Colon (tissue), 2 donors: ENCODE measurements around the gene VGLL2.

Experiments used
- FAIRE-seq: peaks from 2 replicates; lab custom pipeline; 2012; peaks lifted over from hg19 to GRCh38; lab: Jason Lieb, UNC
- donor health status: control.
- donor health status: control.

Gene VGLL2

DNA sequence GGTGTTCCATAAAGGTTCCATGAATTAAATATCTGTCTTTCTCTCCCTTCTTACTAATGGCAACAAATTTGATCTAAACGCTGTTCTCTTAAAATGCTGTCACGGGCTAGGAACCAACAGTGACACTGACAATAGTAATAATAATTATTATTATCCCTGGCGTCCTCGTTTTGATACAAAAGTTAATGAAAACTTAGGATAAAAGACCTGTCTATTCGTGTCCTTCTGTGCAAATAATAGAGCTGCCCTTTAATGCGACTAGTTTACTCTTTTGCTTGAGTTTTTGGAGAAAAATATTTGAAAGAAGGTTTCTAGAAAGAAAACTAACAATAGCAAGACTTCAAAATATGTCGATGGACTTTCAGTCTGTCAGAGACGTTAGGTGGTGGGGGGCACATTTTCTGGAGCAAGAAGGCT lies 4.3 kb downstream of the VGLL2 start:
- FAIRE-seq, result no peak

DNA sequence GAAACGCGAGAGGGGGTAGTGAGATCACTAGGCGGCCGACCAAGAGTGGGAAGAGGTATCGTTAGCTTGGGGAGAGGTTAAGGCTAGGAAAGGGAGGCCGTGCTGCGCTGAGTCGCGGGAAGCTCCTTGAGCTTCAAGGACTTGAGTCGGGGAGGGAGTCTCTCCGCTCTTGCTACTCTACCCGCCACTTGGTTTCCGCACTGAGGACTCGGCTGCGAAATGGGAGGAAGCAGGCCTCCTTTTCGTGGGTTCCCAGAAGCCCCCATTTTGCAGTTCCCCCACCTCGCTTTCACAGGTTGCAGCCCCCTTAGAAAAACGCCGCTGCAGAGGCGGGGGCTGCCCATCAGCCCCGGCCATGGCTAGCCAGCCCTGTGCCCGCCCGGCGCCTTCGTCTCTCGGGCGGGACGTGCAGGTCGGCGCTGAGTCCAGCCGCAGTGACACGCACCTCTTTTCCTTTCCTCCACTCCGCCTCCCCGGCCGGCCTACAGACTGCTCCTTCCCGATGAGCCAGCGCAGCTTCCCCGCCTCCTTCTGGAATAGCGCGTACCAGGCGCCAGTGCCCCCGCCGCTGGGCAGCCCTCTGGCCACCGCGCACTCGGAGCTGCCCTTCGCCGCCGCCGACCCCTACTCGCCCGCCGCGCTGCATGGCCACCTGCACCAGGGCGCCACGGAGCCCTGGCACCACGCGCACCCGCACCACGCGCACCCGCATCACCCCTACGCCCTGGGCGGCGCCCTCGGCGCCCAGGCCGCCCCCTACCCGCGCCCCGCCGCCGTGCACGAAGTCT lies 4.9 kb downstream of the VGLL2 start:
- no peak for FAIRE-seq

DNA sequence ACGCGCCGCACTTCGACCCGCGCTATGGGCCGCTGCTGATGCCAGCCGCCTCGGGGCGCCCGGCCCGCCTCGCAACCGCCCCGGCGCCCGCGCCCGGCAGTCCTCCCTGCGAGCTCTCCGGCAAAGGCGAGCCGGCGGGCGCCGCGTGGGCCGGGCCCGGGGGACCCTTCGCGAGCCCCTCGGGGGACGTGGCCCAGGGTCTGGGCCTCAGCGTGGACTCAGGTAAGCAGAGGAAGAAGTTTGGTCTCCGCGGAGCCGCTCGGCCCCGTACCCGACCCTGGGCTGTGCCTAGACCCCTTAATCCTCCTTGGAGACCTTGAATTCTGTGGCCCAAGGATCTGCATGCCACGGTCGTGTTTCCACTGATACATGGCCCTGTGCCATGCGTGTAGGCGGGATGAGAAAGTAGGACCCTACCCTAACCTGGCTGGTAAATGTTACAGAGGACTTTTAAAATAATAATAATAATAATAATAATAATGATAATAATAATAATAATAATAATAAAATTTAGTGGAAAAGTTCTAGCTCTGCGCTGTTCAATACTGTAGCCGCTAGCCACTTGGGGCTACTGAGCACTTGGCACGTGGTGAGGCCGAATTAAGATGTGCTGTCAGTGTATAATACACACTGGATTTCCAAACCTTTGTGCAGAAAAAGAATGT lies 5.6 kb downstream of the VGLL2 start:
- no peak for FAIRE-seq

GRCh38 chr6:117272032-117272866 lies 6.9 kb downstream of the VGLL2 start:
- no peak for FAIRE-seq

DNA sequence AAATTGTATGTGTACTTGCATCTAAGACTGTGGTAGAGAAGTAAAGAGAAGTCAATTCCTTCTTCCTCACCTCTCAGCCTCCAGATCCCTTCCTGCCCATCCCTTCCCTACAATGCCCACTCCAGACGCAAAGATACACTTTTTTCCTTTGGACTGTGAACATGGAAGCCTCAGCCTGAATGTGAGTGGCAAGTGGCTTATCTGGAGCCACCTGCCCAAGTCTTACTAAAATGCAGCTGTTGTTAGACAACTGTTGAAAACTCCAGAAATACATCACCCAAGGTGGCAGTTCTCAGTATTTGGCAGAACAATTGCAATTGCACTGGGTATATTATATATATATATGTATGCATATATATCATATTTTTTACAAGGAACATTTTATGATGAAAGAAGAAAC lies 7.5 kb downstream of the VGLL2 start:
- FAIRE-seq, result no peak

DNA sequence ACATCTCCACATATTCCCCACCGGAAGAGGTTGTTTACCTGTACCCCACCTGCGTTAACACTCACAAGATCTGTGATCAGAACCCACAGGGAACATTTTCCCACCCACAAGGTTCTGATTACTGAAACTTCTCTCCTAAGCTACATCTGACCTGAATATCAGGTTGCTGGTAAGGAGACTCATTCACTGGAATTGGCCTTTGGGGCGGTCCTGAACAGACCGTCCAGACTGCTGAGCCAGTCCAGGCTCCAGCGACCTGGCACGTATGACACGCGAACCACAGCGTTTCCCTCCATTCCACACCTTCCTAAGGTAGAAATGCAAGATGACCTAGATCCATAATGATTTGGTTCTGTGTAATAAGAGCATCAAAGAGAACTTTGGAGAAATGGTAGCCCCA lies 9.8 kb downstream of the VGLL2 start:
- no peak for FAIRE-seq

DNA sequence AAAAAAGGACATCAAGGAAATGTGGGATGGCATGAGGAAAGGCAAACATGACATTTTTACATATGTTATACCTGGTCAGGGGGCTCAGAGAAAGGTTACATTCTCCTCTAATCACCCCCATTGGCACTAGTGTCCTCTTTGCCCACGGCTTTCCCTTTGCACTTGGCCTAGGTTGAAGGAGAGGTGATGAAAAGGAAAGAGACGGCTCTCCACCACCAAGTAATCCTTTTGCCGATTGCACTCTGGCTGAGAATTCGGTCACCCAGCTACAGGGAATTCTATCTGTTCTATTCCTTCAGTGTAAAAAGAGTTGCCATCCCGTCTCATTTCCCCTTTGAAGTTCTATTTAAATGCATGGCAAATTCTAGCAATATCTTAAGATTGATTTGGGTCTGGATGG lies 10.4 kb downstream of the VGLL2 start:
- no peak for FAIRE-seq

DNA sequence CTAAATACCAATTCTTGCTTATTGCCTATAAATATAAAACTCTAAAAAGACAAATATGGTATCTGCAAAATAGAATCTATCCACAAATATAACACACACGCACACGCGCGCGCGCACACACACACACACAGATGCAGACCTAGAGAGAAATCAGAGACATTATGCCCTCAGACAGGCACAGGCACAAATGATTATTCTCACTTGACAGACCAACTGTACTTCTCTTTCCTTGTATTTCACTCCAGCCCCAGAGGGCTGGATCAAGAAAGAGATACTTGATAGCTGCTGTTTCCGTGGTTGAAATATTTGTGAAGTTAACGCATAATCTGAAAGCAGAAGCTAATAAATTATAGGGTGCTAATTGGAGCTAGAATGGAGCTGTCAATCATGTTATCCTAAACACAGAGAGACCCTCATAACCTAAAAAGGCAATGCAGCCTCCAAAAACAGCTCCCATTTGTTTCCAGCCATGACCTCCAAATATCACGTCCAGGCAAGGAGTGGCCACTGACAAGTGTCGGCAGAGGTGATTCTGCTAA lies 11.5 kb downstream of the VGLL2 start:
- no peak for FAIRE-seq

GRCh38 chr6:117280922-117281321 lies 15.6 kb downstream of the VGLL2 start:
- FAIRE-seq, result no peak

- FAIRE-seq, result no peak
Observed at GRCh38 chr6:117288083-117288715, 22.8 kb downstream of the VGLL2 start.

DNA sequence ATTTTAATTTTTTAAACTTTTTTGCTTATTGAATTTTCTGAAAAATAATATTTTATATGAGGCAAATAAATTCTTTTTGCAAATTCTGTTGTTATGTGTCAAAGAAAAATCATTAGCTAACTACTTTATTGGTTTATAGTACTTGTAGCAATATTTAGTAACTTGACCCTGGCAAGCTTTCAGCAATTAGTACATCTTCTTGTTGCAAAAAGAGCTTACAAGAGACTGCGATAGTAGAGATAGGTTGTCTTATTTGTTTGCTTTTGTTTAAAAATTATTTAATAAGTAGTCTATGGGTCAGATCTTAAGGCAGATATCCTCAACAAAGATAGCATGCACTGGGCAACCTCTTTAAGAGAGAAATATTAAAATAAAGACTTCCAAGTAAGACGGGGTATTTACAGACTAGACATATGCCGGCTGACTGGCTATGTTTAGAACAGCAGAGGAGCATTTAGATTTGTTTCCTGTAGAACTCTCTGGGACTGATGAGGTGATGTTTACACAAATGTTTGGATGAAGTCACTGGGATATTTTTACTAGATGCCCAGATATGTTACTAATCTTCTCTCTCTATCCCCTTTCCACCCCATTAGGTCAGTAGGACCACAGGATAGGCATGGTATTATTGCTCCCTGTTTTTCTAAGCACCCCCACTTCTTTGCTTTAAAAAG lies 25.0 kb downstream of the VGLL2 start:
- no peak for FAIRE-seq

GRCh38 chr6:117298941-117299340 lies 33.6 kb downstream of the VGLL2 start:
- no peak for FAIRE-seq

DNA sequence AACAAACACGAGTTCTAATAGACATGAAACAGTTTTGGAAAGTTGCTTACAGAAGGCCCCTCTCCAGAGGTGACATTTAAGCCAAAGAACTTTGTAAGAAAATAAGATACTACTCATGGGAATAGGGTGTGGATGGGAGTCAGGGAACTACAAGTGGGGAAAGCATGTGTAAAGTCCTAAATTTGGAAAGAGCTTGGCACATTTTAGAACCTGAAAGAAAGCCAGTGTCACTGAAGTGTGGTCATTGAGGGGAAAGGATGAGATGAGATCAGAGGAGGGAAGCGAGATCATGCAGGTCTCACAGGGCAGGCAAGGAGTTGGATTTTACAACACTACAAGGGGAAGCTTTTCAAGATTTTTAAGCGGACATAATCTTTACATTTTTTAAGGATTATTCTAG lies 38.0 kb downstream of the VGLL2 start:
- no peak for FAIRE-seq

- FAIRE-seq, result no peak
Observed at GRCh38 chr6:117304446-117304845, 39.1 kb downstream of the VGLL2 start.

DNA sequence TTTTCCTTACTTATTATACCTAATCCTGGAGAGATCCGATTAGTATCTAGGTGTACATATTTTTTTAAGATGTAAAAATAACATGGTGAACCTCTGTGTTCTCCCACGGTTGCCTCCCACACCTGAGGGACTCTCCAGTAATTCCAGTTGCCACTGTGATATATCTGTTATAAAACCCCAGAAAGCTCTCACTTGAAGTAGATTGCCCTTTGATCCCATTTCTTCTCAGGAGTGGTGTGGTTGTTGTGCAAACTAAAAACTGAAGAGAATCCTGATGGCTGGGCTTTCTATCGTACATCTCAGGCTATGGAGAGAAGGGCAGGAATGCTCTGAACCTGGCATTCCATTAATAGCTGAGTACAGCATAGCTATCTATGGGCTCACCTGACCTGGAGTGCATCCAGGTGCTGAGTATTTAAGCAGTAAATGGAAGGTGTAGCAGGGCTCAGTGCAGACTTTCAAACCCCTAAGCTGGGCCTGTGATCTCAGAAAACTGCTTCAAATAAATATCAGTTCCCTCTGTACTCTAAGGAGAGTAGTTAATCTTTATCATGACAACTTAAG lies 41.0 kb downstream of the VGLL2 start:
- FAIRE-seq, result no peak

- FAIRE-seq, result no peak
Observed at GRCh38 chr6:117307655-117308054, 42.3 kb downstream of the VGLL2 start.

DNA sequence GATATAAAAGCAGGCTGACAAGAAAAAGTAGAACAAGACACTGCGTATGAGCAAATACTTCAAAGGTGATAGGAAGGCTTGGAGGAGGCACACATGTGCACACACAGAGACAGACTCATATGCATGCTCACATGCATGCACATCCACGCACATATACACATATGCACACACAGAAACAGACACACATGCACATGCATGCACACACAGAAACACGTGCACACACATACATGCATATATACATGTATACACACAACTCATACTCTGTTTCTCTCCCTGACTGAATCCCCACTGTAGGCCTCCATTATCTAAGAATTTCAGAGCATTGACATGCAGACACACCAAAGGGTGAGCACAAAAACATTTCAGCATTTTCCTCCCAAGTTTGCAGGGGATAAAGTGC lies 43.7 kb downstream of the VGLL2 start:
- FAIRE-seq, result no peak

GRCh38 chr6:117309611-117310010 lies 44.3 kb downstream of the VGLL2 start:
- FAIRE-seq, result no peak

GRCh38 chr6:117311310-117311709 lies 46.0 kb downstream of the VGLL2 start:
- no peak for FAIRE-seq

DNA sequence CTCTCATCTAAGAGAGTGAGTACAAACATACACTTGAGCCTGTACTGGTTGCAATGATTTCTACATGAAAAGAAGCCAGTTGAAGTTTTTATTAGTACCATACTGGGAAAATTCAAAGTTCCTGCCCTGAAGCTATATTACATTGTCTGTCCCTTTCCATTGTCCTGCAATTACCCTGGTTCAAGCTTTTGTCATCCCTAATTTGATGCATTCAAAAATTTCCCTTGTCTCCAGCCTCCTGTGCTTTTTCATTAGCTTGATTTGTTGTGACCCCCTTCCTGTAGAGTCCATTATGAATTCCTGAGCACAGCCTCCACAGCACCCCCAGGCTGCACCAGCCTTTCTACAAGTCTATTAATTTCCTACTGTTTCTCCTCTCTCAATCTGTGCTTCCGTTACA lies 46.4 kb downstream of the VGLL2 start:
- FAIRE-seq, result no peak

- no peak for FAIRE-seq
Observed at GRCh38 chr6:117317261-117317660, 51.9 kb downstream of the VGLL2 start.
